ENCODE data around the gene CDH22.

CDH22 gene

DNA sequence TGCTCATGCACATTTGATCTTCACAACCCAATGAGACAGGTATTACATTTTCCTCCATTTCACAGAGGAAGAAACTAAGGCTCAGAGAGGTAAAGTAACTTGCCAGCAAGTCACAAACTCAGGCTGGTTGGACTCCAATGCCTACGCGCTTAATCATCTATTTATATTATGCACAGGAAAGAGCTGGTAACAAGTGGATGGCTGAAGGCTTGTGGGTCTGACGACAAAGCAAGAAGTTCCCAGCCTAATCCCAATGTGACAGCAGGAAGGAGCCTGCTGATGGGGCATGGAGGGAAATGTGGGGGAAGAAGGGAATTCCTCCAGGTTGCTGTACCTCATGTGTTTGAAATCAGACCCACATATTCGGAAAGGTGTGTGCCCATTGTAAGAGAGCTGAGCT lies 3.9 kb downstream of the CDH22 start:
- no peak overlapping the region for H3K4me3 Mint-ChIP-seq
- H3K9me3 Mint-ChIP-seq, result no peaks in the 10 kb centered on the region

DNA sequence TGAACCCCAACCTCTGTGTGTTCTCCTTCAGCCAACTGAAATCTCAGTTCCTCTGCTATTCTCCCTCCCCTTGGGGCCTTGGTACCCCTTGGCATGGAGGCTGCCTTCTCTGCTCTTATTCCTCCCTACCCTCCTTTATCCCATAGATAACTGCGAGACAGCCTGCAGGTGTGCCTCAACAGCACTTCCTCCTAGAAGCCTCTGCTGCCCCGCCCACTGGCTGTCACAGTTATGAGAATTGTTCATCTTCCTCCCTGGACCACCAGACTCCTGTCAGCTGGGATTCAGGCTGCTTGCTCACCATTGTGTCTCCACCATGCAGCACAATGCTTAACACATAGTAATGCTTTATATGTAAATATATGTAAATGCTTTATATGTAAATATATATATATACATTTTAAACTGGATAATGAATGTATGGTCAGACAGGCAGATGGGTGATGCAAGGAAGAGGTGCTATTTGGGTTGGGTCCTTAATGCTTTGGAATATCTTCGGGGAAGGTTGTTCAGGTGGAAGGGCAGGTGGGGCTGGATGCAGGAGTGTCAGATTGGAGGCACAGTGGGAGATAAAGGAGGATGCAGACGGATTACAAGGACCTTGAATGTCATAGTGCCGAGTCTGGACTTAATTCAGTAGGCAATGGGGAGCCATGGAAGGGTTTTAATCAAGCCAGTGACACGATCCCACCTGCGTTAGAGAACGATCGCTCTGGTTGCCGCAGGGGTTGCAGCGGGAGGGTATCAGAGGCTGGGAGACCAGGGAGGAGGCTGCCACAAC lies 4.9 kb downstream of the CDH22 start:
- Mint-ChIP-seq H3K4me3 (no peak overlapping the region), H3K36me3 (ENCODE audit: low read depth) (no peaks in the 10 kb centered on the region), H3K27me3 (ENCODE audit: low read depth) (peaks cover 45% of the 10 kb centered on the region), H3K27ac (no peak overlapping the region), H3K4me1 (ENCODE audit: low read depth) (peaks cover 4% of the 10 kb centered on the region), H3K9me3 (no peaks in the 10 kb centered on the region)

More for the DNA sequence above, 3.9 kb downstream of the CDH22 start:
- Mint-ChIP-seq H3K27me3 (ENCODE audit: low read depth) (peaks cover 48% of the 10 kb centered on the region), H3K4me1 (ENCODE audit: low read depth) (peaks cover 6% of the 10 kb centered on the region), H3K27ac (no peak overlapping the region), H3K36me3 (ENCODE audit: low read depth) (no peaks in the 10 kb centered on the region)

GRCh38 chr20:46302106-46302505 lies 6.2 kb downstream of the CDH22 start:
- H3K4me1 Mint-ChIP-seq (ENCODE audit: low read depth), result peaks cover 4% of the 10 kb centered on the region
- no peaks in the 10 kb centered on the region for H3K36me3 Mint-ChIP-seq (ENCODE audit: low read depth)
- no peak overlapping the region for H3K4me3 Mint-ChIP-seq
- no peak overlapping the region for H3K27ac Mint-ChIP-seq
- H3K27me3 Mint-ChIP-seq (ENCODE audit: low read depth), result peaks cover 44% of the 10 kb centered on the region
- H3K9me3 Mint-ChIP-seq, result no peaks in the 10 kb centered on the region

DNA sequence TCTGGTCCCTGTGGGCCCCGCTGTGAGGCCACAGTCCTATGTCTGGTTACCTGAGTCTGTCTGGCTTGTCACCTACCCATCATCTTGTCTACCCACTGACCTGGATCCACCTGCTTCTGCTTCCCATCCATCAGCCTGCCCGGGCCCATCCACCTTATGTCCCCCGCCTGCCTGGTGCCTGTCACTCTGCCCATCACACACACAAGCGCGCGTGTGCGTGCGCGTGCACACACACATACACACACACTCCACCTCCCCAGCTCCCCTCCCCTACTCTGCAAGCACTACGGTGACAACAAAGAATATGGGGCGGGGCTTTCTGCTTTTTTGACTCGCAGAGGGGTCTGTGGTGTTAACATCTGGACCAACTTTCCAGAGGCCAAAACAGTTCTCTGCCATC lies 8.0 kb downstream of the CDH22 start:
- H3K4me1 Mint-ChIP-seq (ENCODE audit: low read depth), result no peaks in the 10 kb centered on the region
- no peaks in the 10 kb centered on the region for H3K36me3 Mint-ChIP-seq (ENCODE audit: low read depth)
- H3K4me3 Mint-ChIP-seq, result no peak overlapping the region
- peaks cover 26% of the 10 kb centered on the region for H3K27me3 Mint-ChIP-seq (ENCODE audit: low read depth)
- no peaks in the 10 kb centered on the region for H3K9me3 Mint-ChIP-seq
- no peak overlapping the region for H3K27ac Mint-ChIP-seq

- no peaks in the 10 kb centered on the region for H3K36me3 Mint-ChIP-seq (ENCODE audit: low read depth)
- H3K4me3 Mint-ChIP-seq, result no peak overlapping the region
- H3K9me3 Mint-ChIP-seq, result no peaks in the 10 kb centered on the region
- no peak overlapping the region for H3K27ac Mint-ChIP-seq
- H3K4me1 Mint-ChIP-seq (ENCODE audit: low read depth), result no peaks in the 10 kb centered on the region
- peaks cover 20% of the 10 kb centered on the region for H3K27me3 Mint-ChIP-seq (ENCODE audit: low read depth)
Observed at GRCh38 chr20:46299078-46299477, 9.2 kb downstream of the CDH22 start.

GRCh38 chr20:46298374-46298773 lies 9.9 kb downstream of the CDH22 start:
- H3K27ac Mint-ChIP-seq, result no peak overlapping the region
- peaks cover 13% of the 10 kb centered on the region for H3K27me3 Mint-ChIP-seq (ENCODE audit: low read depth)
- H3K9me3 Mint-ChIP-seq, result no peaks in the 10 kb centered on the region
- no peak overlapping the region for H3K4me3 Mint-ChIP-seq
- H3K4me1 Mint-ChIP-seq (ENCODE audit: low read depth), result no peaks in the 10 kb centered on the region
- H3K36me3 Mint-ChIP-seq (ENCODE audit: low read depth), result no peaks in the 10 kb centered on the region

GRCh38 chr20:46296526-46297250 lies 11.6 kb downstream of the CDH22 start:
- H3K4me3 Mint-ChIP-seq, result no peak overlapping the region
- H3K27me3 Mint-ChIP-seq (ENCODE audit: low read depth), result peaks cover 15% of the 10 kb centered on the region

GRCh38 chr20:46293084-46293483 lies 15.2 kb downstream of the CDH22 start:
- H3K36me3 Mint-ChIP-seq (ENCODE audit: low read depth), result no peaks in the 10 kb centered on the region
- H3K27ac Mint-ChIP-seq, result no peak overlapping the region
- no peak overlapping the region for H3K4me3 Mint-ChIP-seq
- H3K9me3 Mint-ChIP-seq, result no peaks in the 10 kb centered on the region
- H3K27me3 Mint-ChIP-seq (ENCODE audit: low read depth), result peaks cover 11% of the 10 kb centered on the region
- no peaks in the 10 kb centered on the region for H3K4me1 Mint-ChIP-seq (ENCODE audit: low read depth)

More at GRCh38 chr20:46296526-46297250, 11.6 kb downstream of the CDH22 start:
- H3K27ac Mint-ChIP-seq, result no peak overlapping the region
- H3K9me3 Mint-ChIP-seq, result no peaks in the 10 kb centered on the region
- H3K36me3 Mint-ChIP-seq (ENCODE audit: low read depth), result no peaks in the 10 kb centered on the region
- H3K4me1 Mint-ChIP-seq (ENCODE audit: low read depth), result no peaks in the 10 kb centered on the region

DNA sequence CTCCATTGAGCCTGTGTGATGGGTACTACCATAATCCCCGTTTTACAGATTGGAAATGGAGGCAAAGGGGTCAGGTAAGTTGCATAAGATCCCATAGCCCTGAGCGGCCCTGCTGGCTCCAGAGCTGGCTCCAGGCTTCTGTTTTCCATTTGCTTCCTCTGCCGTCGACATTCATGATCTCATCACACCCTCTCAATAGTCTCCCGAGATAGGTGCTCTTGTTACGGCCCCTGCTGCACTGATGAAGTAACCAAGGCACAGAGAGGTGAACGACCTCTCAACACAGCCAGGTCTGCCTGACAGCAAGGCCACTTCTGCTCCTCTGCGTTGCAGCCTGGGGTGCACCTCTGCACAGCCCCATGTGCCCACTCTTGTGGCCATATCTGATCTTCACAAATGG lies 16.9 kb downstream of the CDH22 start:
- Mint-ChIP-seq H3K27ac (no peak overlapping the region), H3K4me1 (ENCODE audit: low read depth) (no peaks in the 10 kb centered on the region), H3K36me3 (ENCODE audit: low read depth) (no peaks in the 10 kb centered on the region), H3K27me3 (ENCODE audit: low read depth) (peaks cover 11% of the 10 kb centered on the region), H3K9me3 (no peaks in the 10 kb centered on the region), H3K4me3 (no peak overlapping the region)

DNA sequence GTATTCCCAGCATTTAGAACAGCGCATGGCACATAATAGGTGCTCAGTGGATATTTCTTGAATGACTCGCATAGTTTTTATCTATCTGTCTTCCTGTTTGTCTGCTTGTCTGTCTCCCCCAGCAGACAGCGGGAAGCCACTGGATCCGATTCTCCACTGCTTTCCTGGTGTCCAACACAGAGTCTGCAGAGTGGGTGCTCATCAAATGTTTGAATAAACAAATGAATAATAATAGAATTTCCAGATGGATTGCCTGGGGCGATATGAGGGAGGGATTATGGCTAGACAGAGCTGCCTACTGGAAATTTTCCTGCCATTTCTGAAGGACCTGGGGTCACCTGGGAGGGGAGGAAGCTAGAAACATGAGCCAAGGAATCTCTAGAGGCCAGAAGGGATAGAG lies 18.9 kb downstream of the CDH22 start:
- H3K4me1 Mint-ChIP-seq (ENCODE audit: low read depth), result no peaks in the 10 kb centered on the region
- no peak overlapping the region for H3K4me3 Mint-ChIP-seq
- H3K27ac Mint-ChIP-seq, result no peak overlapping the region
- no peaks in the 10 kb centered on the region for H3K9me3 Mint-ChIP-seq
- no peaks in the 10 kb centered on the region for H3K36me3 Mint-ChIP-seq (ENCODE audit: low read depth)
- H3K27me3 Mint-ChIP-seq (ENCODE audit: low read depth), result peaks cover 11% of the 10 kb centered on the region

DNA sequence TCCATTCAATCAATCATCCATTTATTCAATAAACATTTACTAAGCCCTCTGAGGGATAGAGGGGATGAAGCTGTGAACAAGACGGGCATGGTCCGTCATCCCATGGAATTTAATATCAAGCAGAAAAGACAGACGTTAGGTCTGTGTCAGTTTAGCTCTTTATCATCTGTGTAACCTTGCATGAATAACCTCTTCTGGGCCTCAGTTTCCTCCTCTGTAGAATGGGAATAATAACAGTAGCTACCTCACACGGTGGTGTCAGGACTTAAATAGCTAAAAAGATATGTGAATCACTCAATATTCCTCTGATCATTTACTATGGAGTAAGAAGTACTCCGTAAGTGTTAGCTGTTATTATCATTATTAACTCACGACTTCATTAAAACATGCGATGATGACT lies 21.3 kb downstream of the CDH22 start:
- peaks cover 7% of the 10 kb centered on the region for H3K27me3 Mint-ChIP-seq (ENCODE audit: low read depth)
- no peak overlapping the region for H3K4me3 Mint-ChIP-seq
- H3K4me1 Mint-ChIP-seq (ENCODE audit: low read depth), result no peaks in the 10 kb centered on the region

DNA sequence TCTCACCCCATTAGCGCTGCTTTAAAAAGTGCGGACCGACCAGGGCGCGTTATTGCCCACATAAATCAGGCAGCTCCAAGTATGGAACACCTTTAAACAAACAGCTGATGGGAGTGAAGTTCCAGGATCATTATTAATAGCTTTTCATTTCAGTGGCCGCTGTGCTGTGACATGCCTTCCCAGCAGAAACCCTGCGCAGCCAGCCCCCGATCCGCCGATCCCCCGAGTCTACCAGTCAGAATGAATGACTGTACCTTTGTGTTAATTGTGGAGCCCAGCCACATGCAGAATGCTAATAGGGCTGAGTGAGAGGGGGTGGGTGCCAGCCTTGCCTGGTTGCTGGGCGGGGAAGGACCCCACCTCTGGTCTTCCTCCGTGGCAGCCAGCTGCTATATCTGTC lies 21.9 kb downstream of the CDH22 start:
- no peak overlapping the region for H3K4me3 Mint-ChIP-seq
- no peaks in the 10 kb centered on the region for H3K9me3 Mint-ChIP-seq
- H3K27me3 Mint-ChIP-seq (ENCODE audit: low read depth), result peaks cover 4% of the 10 kb centered on the region
- H3K27ac Mint-ChIP-seq, result no peak overlapping the region
- no peaks in the 10 kb centered on the region for H3K36me3 Mint-ChIP-seq (ENCODE audit: low read depth)
- H3K4me1 Mint-ChIP-seq (ENCODE audit: low read depth), result no peaks in the 10 kb centered on the region

More for the DNA sequence above, 21.3 kb downstream of the CDH22 start:
- no peaks in the 10 kb centered on the region for H3K9me3 Mint-ChIP-seq
- H3K36me3 Mint-ChIP-seq (ENCODE audit: low read depth), result no peaks in the 10 kb centered on the region
- H3K27ac Mint-ChIP-seq, result no peak overlapping the region

GRCh38 chr20:46285740-46286139 lies 22.6 kb downstream of the CDH22 start:
- Mint-ChIP-seq H3K36me3 (ENCODE audit: low read depth) (no peaks in the 10 kb centered on the region), H3K27ac (no peak overlapping the region), H3K27me3 (ENCODE audit: low read depth) (peaks cover 9% of the 10 kb centered on the region), H3K4me3 (no peak overlapping the region), H3K4me1 (ENCODE audit: low read depth) (no peaks in the 10 kb centered on the region), H3K9me3 (no peaks in the 10 kb centered on the region)

DNA sequence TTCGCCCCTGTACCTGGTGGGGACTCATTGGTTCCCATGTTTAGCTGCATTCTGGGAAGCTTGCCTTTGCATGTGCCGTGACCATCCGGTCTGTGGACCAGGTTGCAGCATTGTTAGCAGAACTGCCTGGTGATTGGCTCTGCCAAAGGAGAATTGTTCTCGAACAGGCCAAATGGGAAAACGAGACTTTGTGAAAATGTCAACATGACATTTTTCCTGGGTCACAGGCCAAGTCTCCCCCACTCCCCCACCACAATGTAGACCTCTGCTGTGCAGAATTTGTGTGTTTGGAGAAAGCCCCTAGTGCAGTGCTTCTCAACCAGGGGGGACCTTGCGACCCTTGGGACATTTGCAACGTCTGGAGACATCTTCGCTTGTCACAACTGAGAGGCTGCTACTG lies 23.2 kb downstream of the CDH22 start:
- no peaks in the 10 kb centered on the region for H3K9me3 Mint-ChIP-seq
- no peaks in the 10 kb centered on the region for H3K36me3 Mint-ChIP-seq (ENCODE audit: low read depth)
- H3K27ac Mint-ChIP-seq, result no peak overlapping the region
- H3K4me3 Mint-ChIP-seq, result no peak overlapping the region
- H3K27me3 Mint-ChIP-seq (ENCODE audit: low read depth), result peaks cover 9% of the 10 kb centered on the region
- H3K4me1 Mint-ChIP-seq (ENCODE audit: low read depth), result no peaks in the 10 kb centered on the region

DNA sequence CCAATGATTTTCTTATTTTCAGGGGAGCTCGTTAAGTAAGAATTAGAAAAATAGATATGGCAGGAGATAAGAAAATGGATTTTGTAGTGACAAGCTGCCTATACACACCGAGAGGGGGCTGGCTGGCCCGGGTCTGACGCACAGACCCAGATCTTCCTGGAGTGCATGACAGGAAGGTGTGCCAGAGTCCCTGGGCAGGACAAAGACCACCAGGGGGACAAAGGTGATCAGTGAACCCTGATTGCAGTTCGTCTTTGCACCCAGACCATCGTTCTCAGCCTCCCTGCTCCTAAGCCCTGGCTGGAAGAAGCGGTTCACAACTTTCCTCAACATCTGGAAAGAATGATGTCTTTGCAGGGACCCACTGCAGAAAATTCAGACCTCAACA lies 24.3 kb downstream of the CDH22 start:
- H3K4me1 Mint-ChIP-seq (ENCODE audit: low read depth), result no peaks in the 10 kb centered on the region
- H3K27me3 Mint-ChIP-seq (ENCODE audit: low read depth), result peaks cover 14% of the 10 kb centered on the region
- no peak overlapping the region for H3K4me3 Mint-ChIP-seq
- no peak overlapping the region for H3K27ac Mint-ChIP-seq
- H3K9me3 Mint-ChIP-seq, result no peaks in the 10 kb centered on the region
- H3K36me3 Mint-ChIP-seq (ENCODE audit: low read depth), result no peaks in the 10 kb centered on the region

All from T-helper 1 cell treated with Interleukin-12 subunit alpha and Interleukin-12 subunit beta and Interleukin-4 antibody, amounts not matched to agents 30 μg/mL and 1 μg/mL, for 36 hours (primary cell).